Measurements from ENCODE around the gene TNFRSF18. TPM values are rescaled to one million over a fixed set of nuclear protein-coding genes. Genes with fewer than 3 reads are reported as not detected.

The TNFRSF18 gene
- total and polyA plus RNA-seq, 10 of the 15 experiments (the other 5 are each of a cell fraction or from before 2014, with no cell fraction given), result 0.18 to 7.5 (median 1.5) TPM; not detected in 1

- TF ChIP-seq CEBPB (IDR thresholded peaks at IDR 0.05; ENCODE audit: borderline replicate concordance in 1 of 2, low read depth in 2 of 2, low read length in 2 of 2), result no peak
- TF ChIP-seq KLF5 (IDR thresholded peaks at IDR 0.05; ENCODE audit: partially characterized antibody), result no peak
- peak; percentile 85 for TF ChIP-seq DPF2 (IDR thresholded peaks at IDR 0.05)
- no peak for TF ChIP-seq BRCA1 (IDR thresholded peaks at IDR 0.05; ENCODE audit: low read depth, low read length)
- TF ChIP-seq GABPA (IDR thresholded peaks at IDR 0.05; ENCODE audit: low read depth), result no peak
- TF ChIP-seq POLR2AphosphoS5 (IDR thresholded peaks at IDR 0.05; ENCODE audit: low read length), result no peak
- TF ChIP-seq RELB (IDR thresholded peaks at IDR 0.05; ENCODE audit: low read depth), result peak; percentile 67; the same call in 1 of the 2 replicates
- no peak for TF ChIP-seq TCF12 (IDR thresholded peaks at IDR 0.05; ENCODE audit: low read depth, low read length)
- no peak for TF ChIP-seq PAX8 (IDR thresholded peaks at IDR 0.05)
- 0 out of 2 replicates have a peak, but pooled peaks have one; percentile 34 for TF ChIP-seq LARP7 (IDR thresholded peaks at IDR 0.05)
- no peak for TF ChIP-seq NRF1 (conservative IDR thresholded peaks at IDR 0.05; ENCODE audit: low read depth, low read length)
- no peak for TF ChIP-seq E4F1 (IDR thresholded peaks at IDR 0.05; ENCODE audit: borderline replicate concordance, partially characterized antibody)
- peak; percentile 13 for TF ChIP-seq SP1 (IDR thresholded peaks at IDR 0.05; ENCODE audit: low read depth, low read length)
- peak; percentile 57; the same call in 1 of the 2 replicates for TF ChIP-seq CHD2 (IDR thresholded peaks at IDR 0.05; ENCODE audit: borderline replicate concordance, low read depth, low read length)
- no peak for TF ChIP-seq MTA3 (IDR thresholded peaks at IDR 0.05; ENCODE audit: borderline replicate concordance, low read length)
- TF ChIP-seq IKZF1 (conservative IDR thresholded peaks at IDR 0.05), result peak; percentile 91
- TF ChIP-seq BCL11A (IDR thresholded peaks at IDR 0.05; ENCODE audit: low read depth, low read length), result no peak
- TF ChIP-seq PAX5 (IDR thresholded peaks at IDR 0.05; ENCODE audit: borderline replicate concordance, low read depth, low read length), result 0 out of 2 replicates have a peak, but pooled peaks have one; percentile 10
- no peak for TF ChIP-seq SIN3A (IDR thresholded peaks at IDR 0.05; ENCODE audit: low read depth, low read length)
- no peak for TF ChIP-seq IRF5 (IDR thresholded peaks at IDR 0.05; ENCODE audit: borderline replicate concordance)
- TF ChIP-seq KAT2A (conservative IDR thresholded peaks at IDR 0.05; ENCODE audit: control insufficient read depth, low read depth, low read length), result no peak
- TF ChIP-seq NBN (IDR thresholded peaks at IDR 0.05), result no peak
- peak; percentile 41; the same call in 1 of the 2 replicates for TF ChIP-seq ATF7 (IDR thresholded peaks at IDR 0.05; ENCODE audit: low read depth)
- no peak for TF ChIP-seq CTCF (IDR thresholded peaks at IDR 0.05 in 2 of 3, conservative IDR thresholded peaks at IDR 0.05 in 1 of 3; ENCODE audit: control insufficient read depth in 2 of 3, extremely low read depth in 1 of 3, insufficient read depth in 1 of 3, low read depth in 3 of 3, low read length in 3 of 3)
- no peak for TF ChIP-seq BMI1 (IDR thresholded peaks at IDR 0.05; ENCODE audit: borderline replicate concordance)
Measured at GRCh38 chr1:1171546-1172340, 34.6 kb downstream of the TNFRSF18 start (continued).
